Inflammatory macrophage (primary cell): ENCODE data around the gene UBA7.
"Not testable (repeated sequence)": the region's sequence is repeated elsewhere in the genome, so short reads cannot be mapped to it uniquely, and the experiment has no call there.

Experiments used
- DNase-seq, 2 donors: peaks; one replicate each; pipeline ENCODE4 v3.0.0-alpha.2; 2020 to 2022

UBA7 gene

GRCh38 chr3:49804141-49805041 lies 9.4 kb downstream of the UBA7 start:
- DNase-seq = no peak

- peak in 1 of 2 donors; percentile 26 for DNase-seq
Observed at GRCh38 chr3:49803465-49804140, 10.2 kb downstream of the UBA7 start.

DNA sequence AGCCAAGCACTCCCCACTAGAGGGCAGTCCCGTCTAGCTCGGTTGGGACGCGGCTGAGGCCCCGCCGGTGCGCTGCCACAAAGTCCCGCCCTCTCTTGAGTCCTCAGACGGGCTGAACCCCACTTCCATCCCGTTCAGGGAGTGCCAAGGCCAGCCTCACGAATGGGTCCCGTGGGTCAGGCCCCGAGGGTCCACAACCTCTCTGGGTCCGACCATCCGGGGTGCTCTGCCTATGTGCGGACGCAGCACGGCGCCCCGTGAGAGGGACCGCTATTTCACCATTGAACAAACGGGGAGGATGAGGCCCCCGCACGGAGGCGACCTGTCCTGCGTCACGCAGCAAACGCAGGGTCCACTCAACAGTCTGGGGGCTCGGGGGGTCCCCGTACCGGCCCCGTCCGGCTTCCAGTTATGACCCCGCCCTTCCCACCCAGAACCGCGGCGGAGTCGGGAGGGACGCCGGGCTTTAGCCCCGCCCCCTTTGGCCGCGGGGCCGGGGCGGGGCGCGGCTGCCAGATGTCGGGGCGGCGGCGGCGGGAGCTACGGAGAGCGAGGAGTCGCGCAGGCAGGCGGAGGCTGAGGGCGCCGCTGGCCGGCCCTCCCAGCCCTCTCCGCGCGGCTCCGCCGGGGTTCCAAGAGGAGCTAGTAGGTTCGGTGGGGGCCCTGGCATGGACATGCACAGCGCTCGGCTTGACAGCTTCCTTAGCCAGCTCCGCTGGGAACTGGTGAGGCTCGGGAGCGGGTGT lies 10.9 kb downstream of the UBA7 start, which contains the start of gene INKA1:
TSS of gene INKA1 (plus strand) at position 543 of the 746 bp plus-strand sequence. CDS start at position 675, 132 bp downstream.
- peak; percentile 84 to 89 for DNase-seq

DNA sequence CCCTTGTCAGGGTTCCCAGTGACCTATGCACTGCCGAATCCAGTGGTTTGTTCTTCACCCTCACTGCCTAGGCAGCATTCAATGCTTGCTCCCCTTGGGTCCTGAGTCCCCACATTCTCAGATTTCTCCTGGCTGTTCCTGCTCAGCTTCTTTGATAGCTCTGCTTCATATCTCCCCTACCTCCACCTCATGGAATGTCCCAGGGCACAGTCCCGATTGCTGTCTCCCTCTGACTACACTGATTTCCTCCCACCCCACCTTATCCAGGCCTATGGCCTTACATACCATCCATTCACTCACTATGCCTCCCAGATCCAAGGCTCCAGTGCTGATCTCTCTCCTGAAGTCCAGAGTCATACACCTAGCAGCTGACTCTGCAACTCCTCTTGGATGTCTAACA lies 12.6 kb downstream of the UBA7 start:
- DNase-seq = no peak

GRCh38 chr3:49799761-49800160 lies 14.0 kb downstream of the UBA7 start, which contains the start of gene CDHR4:
Gene CDHR4, minus strand, starts transcription at chr3:49799873. Its CDS starts 61 bp downstream, at chr3:49799812.
- DNase-seq = no peak

GRCh38 chr3:49799105-49799504 lies 14.6 kb downstream of the UBA7 start:
- DNase-seq = no peak

- no peak for DNase-seq
Observed at GRCh38 chr3:49794926-49795905, 18.5 kb downstream of the UBA7 start.

DNA sequence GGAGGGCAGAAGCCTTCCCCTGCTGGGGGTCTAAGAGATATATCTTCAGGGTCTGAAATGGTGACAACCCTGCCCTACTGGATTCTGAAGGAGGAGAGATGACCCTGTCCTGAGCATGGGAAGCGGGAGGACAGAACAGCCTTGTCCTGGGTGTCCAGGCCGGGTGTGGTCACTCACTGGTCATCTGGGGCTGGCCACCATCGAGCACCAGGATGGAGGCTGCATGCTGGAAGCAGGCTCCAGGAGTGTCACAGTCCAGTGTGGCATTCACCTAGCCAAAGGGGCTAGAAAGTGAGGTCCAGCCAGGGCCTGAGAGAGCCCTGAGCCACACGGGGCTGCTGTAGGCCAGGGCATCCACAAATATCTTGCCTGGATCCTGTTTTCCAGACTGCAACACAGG lies 19.3 kb downstream of the UBA7 start:
- no peak for DNase-seq

- no peak for DNase-seq
Observed at GRCh38 chr3:49793486-49794085, 20.2 kb downstream of the UBA7 start.

- DNase-seq = no peak
Observed at GRCh38 chr3:49792371-49793150, 21.2 kb downstream of the UBA7 start.

- DNase-seq = no peak
Observed at GRCh38 chr3:49791571-49791970, 22.2 kb downstream of the UBA7 start.

- DNase-seq = no peak
Observed at GRCh38 chr3:49790626-49791411, 22.9 kb downstream of the UBA7 start.

- DNase-seq = no peak
Observed at GRCh38 chr3:49788056-49788455, 25.7 kb downstream of the UBA7 start.

GRCh38 chr3:49787536-49787935 lies 26.2 kb downstream of the UBA7 start:
- no peak for DNase-seq

- no peak for DNase-seq
Observed at GRCh38 chr3:49787182-49787464, 26.6 kb downstream of the UBA7 start.

- DNase-seq = peak; percentile 100
Observed at GRCh38 chr3:49786357-49787181, 27.2 kb downstream of the UBA7 start, which contains the start of gene IP6K1. Gene IP6K1, minus strand, starts transcription at chr3:49786542. Its CDS starts 38,502 bp downstream, at chr3:49748040.

GRCh38 chr3:49785565-49786356 lies 28.0 kb downstream of the UBA7 start:
- DNase-seq = peak; percentile 9 to 26

GRCh38 chr3:49782277-49782676 lies 31.5 kb downstream of the UBA7 start:
- not testable (repeated sequence) for DNase-seq
